HepG2 (cell line): ENCODE results near the gene LRPAP1. TPM values are rescaled to one million over a fixed set of nuclear protein-coding genes. Genes with fewer than 3 reads are reported as not detected.
A peak's percentile ranks its signal among the peaks of the same experiment; 100 is the strongest.
"Not testable (repeated sequence)": the region's sequence is repeated elsewhere in the genome, so short reads cannot be mapped to it uniquely, and the experiment has no call there.

Source experiments
- ATAC-seq: fragments of 200-7000 bp; cut with Tn5 transposase; 3 replicates; pipeline ENCODE4 v1.9.1; 2020; ENCODE audit warnings: mild to moderate bottlenecking, moderate library complexity
- BruUV-seq: library from RNA; stranded (reverse); fragments of 400-500 nt; replicated peaks from 2 replicates; lab custom pipeline; 2021; lab: Mats Ljungman, UMichigan
- CTCF ChIA-PET: fragments of 300-600 bp; formaldehyde crosslinking; extraction: SDS; loops from one replicate; lab custom pipeline; 2021; ENCODE audit warnings: low total read pairs, inconsistent platforms, low intra/inter-chr PET ratio; lab: Yijun Ruan, JAX
- POLR2A ChIA-PET: fragments of 350-600 bp; sonication (Branson Sonifier 250); formaldehyde crosslinking; loops from one replicate; lab custom pipeline; 2020; ENCODE audit warnings: antibody characterized with exemption, inconsistent platforms; lab: Yijun Ruan, JAX
- DNase-seq: peaks from one replicate; pipeline ENCODE4 v3.0.0-alpha.2; 2015; ENCODE audit warnings: low spot score
- FAIRE-seq: peaks from 3 replicates; lab custom pipeline; 2011; peaks lifted over from hg19 to GRCh38; lab: Jason Lieb, UNC
- H2AFZ ChIP-seq: one replicate; pipeline ENCODE4 v1.6.1; 2011; ENCODE audit warnings: low read length, inconsistent platforms
- H3K27ac ChIP-seq: fragments of 300-600 bp; 3 replicates; pipeline ENCODE4 v1.8.0; 2011; ENCODE audit warnings: mixed run types, mild to moderate bottlenecking, mixed read lengths, low read length, inconsistent platforms; ENCODE audit not compliant: insufficient read depth; ENCODE audit errors: extremely low read length
- H3K27me3 ChIP-seq, 2 experiments: fragments of 200-600 bp in 1 of 2; 2 replicates in 1 of 2; 3 replicates in 1 of 2; pipeline versions ENCODE4 v1.6.0 to v1.8.0; 2011; ENCODE audit warnings: low read length in 2 of 2, mild to moderate bottlenecking in 2 of 2, moderate library complexity in 2 of 2, inconsistent platforms in 1 of 2; ENCODE audit not compliant: insufficient read depth in 2 of 2, control insufficient read depth in 1 of 2
- H3K36me3 ChIP-seq, 2 experiments: fragments of 200-600 bp in 1 of 2; replicated peaks in 1 of 2; 2 replicates in 1 of 2; 3 replicates in 1 of 2; pipeline versions ENCODE4 v1.5.1 to v1.8.0; 2011; ENCODE audit warnings: low read length in 2 of 2, inconsistent platforms in 1 of 2; ENCODE audit not compliant: insufficient read depth in 2 of 2, control insufficient read depth in 1 of 2
- H3K4me1 ChIP-seq: 2 replicates; pipeline ENCODE4 v1.5.1; 2012; ENCODE audit warnings: low read length, inconsistent platforms; ENCODE audit not compliant: insufficient read depth
- H3K4me2 ChIP-seq: 2 replicates; pipeline ENCODE4 v1.6.0; 2011; ENCODE audit warnings: low read depth, low read length, inconsistent platforms
- H3K4me3 ChIP-seq, 3 experiments: fragments of 200-600 bp in 1 of 3; sonication (generic), shearing (Covaris generic) in 1 of 3; replicated peaks in 1 of 3; 2 replicates each; pipeline ENCODE4 v1.5.1; 2011 to 2016; ENCODE audit warnings: low read length in 3 of 3, inconsistent platforms in 2 of 3, low read depth in 2 of 3, mild to moderate bottlenecking in 2 of 3, control low read depth in 1 of 3, mixed read lengths in 1 of 3; ENCODE audit not compliant: insufficient read depth in 1 of 3
- H3K79me2 ChIP-seq: one replicate; pipeline ENCODE4 v1.6.1; 2011; ENCODE audit warnings: low read length, inconsistent platforms; ENCODE audit not compliant: insufficient read depth
- H3K9ac ChIP-seq: 2 replicates; pipeline ENCODE4 v1.6.0; 2011; ENCODE audit warnings: mild to moderate bottlenecking, low read depth, low read length, inconsistent platforms; ENCODE audit not compliant: insufficient read depth
- H3K9me3 ChIP-seq: 2 replicates; pipeline ENCODE4 v1.5.1; 2012; ENCODE audit warnings: mild to moderate bottlenecking, low read length
- H4K20me1 ChIP-seq: 2 replicates; pipeline ENCODE4 v1.6.0; 2011; ENCODE audit warnings: inconsistent platforms, mild to moderate bottlenecking, low read length, moderate library complexity; ENCODE audit not compliant: insufficient read depth
- ATF7 ChIP-seq, 2 experiments: fragments of 450-650 bp in 1 of 2; sonication (generic) in 1 of 2; formaldehyde crosslinking in 1 of 2; IDR thresholded peaks; 2 replicates each; pipeline versions ENCODE4 v1.4.0 to v1.6.1; 2016 to 2020; ENCODE audit warnings: antibody characterized with exemption in 1 of 2, mild to moderate bottlenecking in 1 of 2, missing genetic modification reagents in 1 of 2
- GABPA ChIP-seq, 2 experiments: IDR thresholded peaks; 2 replicates each; pipeline ENCODE4 v1.6.1; 2011 to 2016; ENCODE audit warnings: low read depth in 2 of 2, low read length in 1 of 2, missing biosample characterization in 1 of 2, missing genetic modification characterization in 1 of 2
- GABPB1 ChIP-seq: IDR thresholded peaks from 2 replicates; pipeline ENCODE4 v1.6.1; 2016; ENCODE audit warnings: mild to moderate bottlenecking, missing genetic modification reagents, moderate library complexity, missing compliant biosample characterization
- HOXA3 ChIP-seq: sonication (generic); formaldehyde crosslinking; IDR thresholded peaks from 2 replicates; pipeline ENCODE4 v1.5.0; 2020; ENCODE audit warnings: missing genetic modification reagents
- SAP130 ChIP-seq: IDR thresholded peaks from 2 replicates; pipeline ENCODE4 v1.6.1; 2016; ENCODE audit warnings: low read depth
- ZBTB21 ChIP-seq: sonication (generic); formaldehyde crosslinking; IDR thresholded peaks from 2 replicates; pipeline ENCODE4 v1.4.0; 2020; ENCODE audit warnings: missing genetic modification reagents
- WGBS: methylation state at CpG from one replicate; pipeline ENCODE4 v1.1.6; 2017; ENCODE audit warnings: low lambda C conversion rate; 5-methylcytosine and 5-hydroxymethylcytosine counted together
- in situ Hi-C: cut with HindIII; loops from 2 replicates; pipeline ENCODE4 v1.10.0; 2017; ENCODE audit warnings: low pct_unique_long_range_greater_than_20kb; ENCODE audit not compliant: extremely low pct_ligation_motif_present
- intact Hi-C: fragments of 100-400 bp; cut with micrococcal nuclease; formaldehyde crosslinking; loops from one replicate; pipeline ENCODE4 v1.10.0; 2022; ENCODE audit not compliant: unreplicated experiment
- polyA plus RNA-seq, 8 experiments: library from polyadenylated mRNA; depleted of rRNA in 3 of 8; stranded (reverse) in 7 of 8; unstranded in 1 of 8; fragments of >200 nt; fragmentation: Illumina TruSeq in 4 of 8; extraction: Trizol in 4 of 8; gene quantifications; 2 replicates each; pipeline versions ENCODE4 v1.2.1 to v1.2.3, GENCODE V29; 2011 to 2016; ENCODE audit warnings: low read depth in 4 of 8, missing spikeins in 1 of 8, mixed read lengths in 1 of 8; ENCODE audit not compliant: insufficient read depth in 1 of 8
- total RNA-seq, 5 experiments: library from RNA; depleted of rRNA; stranded (reverse); fragments of >200 nt; fragmentation: Illumina TruSeq; extraction: Trizol; gene quantifications; 2 replicates each; pipeline ENCODE4 v1.2.3, GENCODE V29; 2016; ENCODE audit warnings: low read depth in 1 of 5
- TF ChIP-seq, protein P1 (sequence below): sonication (generic); formaldehyde crosslinking; IDR thresholded peaks from 2 replicates; pipeline ENCODE4 v1.5.1; 2020; ENCODE audit warnings: mild to moderate bottlenecking, missing genetic modification reagents, moderate library complexity

The LRPAP1 gene
- total and polyA plus RNA-seq, 2 of the 13 experiments (the other 11 are each of a cell fraction or from before 2014, with no cell fraction given), result 153 to 191 TPM

DNA sequence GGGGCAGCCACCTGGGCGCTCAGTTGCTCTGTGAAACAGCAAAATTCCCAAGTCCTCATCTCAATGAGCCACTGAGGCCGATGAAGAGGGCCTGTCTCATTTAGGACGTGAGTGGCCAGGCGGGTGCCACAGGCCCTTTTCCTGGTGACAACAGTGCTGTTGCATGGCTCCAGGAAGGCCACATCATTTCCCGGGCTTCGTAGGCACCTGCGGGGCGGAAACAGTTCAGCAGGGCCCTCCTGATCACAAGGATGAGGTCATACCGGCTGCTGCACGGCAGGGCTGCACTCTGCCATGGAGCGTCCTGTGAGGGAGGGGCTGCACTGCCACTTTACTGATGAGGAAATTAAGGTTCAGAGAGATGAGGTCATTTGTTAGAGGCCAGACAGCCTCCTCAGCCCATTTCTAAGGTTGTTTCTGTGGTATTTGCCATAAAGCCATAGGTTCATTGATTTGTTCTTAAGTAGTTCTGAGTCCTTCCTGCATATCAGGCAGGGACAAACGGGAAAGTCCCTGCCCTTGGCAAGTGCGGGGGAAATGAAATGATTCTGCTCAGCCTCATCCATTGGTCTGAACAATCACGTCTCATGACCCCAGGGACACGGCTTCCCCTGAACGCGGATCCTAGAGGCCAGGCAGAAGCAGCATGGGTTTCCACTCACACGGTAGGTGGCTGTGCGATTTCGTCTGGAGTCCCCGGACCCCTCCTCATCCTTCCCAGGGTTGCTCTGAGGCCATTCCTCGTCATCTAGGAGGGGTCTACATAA lies 12.2 kb upstream of the LRPAP1 start:
- H3K36me3 ChIP-seq; H2AFZ ChIP-seq; H3K4me3 ChIP-seq; intact Hi-C loops; H3K4me2 ChIP-seq; H3K4me1 ChIP-seq; H4K20me1 ChIP-seq; H3K79me2 ChIP-seq; H3K9me3 ChIP-seq; H3K27me3 ChIP-seq; H3K9ac ChIP-seq; FAIRE-seq; ATAC-seq; H3K27ac ChIP-seq; CTCF ChIA-PET; in situ Hi-C loops; POLR2A ChIA-PET; DNase-seq; BruUV-seq; TF ChIP-seq ATF7 (CRISPR knock-in tag; IDR thresholded peaks at IDR 0.05); GABPA (IDR thresholded peaks at IDR 0.05; ENCODE audit: low read depth, low read length): not testable (repeated sequence)
- 42% methylated on average over 16 of the region's 22 CpGs for WGBS
- TF ChIP-seq SAP130 (CRISPR knock-in tag) (0 out of 2 replicates have a peak, but pooled peaks have one; percentile 17), HOXA3 (peak; percentile 18; the same call in 1 of the 2 replicates), ZBTB21 (CRISPR knock-in tag) (peak; percentile 86), ATF7 (IDR thresholded peaks at IDR 0.05) (peak; percentile 25; the same call in 1 of the 2 replicates), GABPB1 (CRISPR knock-in tag) (peak; percentile 53; the same call in 1 of the 2 replicates), GABPA (CRISPR knock-in tag; IDR thresholded peaks at IDR 0.05; ENCODE audit: low read depth) (peak; percentile 45)
- TF ChIP-seq, protein P1, sequence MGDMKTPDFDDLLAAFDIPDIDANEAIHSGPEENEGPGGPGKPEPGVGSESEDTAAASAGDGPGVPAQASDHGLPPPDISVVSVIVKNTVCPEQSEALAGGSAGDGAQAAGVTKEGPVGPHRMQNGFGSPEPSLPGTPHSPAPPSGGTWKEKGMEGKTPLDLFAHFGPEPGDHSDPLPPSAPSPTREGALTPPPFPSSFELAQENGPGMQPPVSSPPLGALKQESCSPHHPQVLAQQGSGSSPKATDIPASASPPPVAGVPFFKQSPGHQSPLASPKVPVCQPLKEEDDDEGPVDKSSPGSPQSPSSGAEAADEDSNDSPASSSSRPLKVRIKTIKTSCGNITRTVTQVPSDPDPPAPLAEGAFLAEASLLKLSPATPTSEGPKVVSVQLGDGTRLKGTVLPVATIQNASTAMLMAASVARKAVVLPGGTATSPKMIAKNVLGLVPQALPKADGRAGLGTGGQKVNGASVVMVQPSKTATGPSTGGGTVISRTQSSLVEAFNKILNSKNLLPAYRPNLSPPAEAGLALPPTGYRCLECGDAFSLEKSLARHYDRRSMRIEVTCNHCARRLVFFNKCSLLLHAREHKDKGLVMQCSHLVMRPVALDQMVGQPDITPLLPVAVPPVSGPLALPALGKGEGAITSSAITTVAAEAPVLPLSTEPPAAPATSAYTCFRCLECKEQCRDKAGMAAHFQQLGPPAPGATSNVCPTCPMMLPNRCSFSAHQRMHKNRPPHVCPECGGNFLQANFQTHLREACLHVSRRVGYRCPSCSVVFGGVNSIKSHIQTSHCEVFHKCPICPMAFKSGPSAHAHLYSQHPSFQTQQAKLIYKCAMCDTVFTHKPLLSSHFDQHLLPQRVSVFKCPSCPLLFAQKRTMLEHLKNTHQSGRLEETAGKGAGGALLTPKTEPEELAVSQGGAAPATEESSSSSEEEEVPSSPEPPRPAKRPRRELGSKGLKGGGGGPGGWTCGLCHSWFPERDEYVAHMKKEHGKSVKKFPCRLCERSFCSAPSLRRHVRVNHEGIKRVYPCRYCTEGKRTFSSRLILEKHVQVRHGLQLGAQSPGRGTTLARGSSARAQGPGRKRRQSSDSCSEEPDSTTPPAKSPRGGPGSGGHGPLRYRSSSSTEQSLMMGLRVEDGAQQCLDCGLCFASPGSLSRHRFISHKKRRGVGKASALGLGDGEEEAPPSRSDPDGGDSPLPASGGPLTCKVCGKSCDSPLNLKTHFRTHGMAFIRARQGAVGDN (CRISPR knock-in tag), result peak; percentile 37

DNA sequence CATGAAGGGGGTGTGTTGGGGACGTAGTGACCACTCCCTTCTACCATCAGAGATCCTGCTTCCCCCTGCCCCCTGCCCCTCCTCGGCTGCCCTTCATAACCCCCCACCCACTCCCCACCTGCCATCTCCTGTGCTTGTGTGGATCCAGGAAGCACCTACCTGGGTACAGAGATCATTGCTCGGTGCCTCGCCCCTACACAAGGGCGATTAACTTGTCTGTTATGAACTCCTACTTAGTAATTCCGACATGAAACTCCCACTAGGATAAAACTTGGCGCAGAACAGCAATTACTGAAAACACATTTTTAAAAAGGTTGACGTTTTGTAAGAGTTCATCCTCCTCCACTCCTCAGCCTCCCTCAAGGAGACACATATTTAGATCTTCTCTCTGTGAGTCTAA lies 11.2 kb upstream of the LRPAP1 start:
- H2AFZ ChIP-seq, intact Hi-C loops, H3K4me2 ChIP-seq, H3K9me3 ChIP-seq, CTCF ChIA-PET, H3K4me3 ChIP-seq, FAIRE-seq, H3K79me2 ChIP-seq, in situ Hi-C loops, H3K4me1 ChIP-seq, ATAC-seq, BruUV-seq, H3K36me3 ChIP-seq, DNase-seq, H3K9ac ChIP-seq, H4K20me1 ChIP-seq, POLR2A ChIA-PET, H3K27ac ChIP-seq, H3K27me3 ChIP-seq: not testable (repeated sequence)
- 20% methylated on average over 7 of the region's 8 CpGs for WGBS
